GM19372 (cell line): ENCODE results near the gene NEUROD1.

Source experiments
- ATAC-seq: cut with Tn5 transposase; IDR thresholded peaks from one replicate; pipeline ENCODE4 v1.9.1; 2021; ENCODE audit warnings: mild to moderate bottlenecking, low read depth, moderate library complexity; ENCODE audit not compliant: unreplicated experiment

NEUROD1 gene

GRCh38 chr2:181680937-181681811 lies 857 bp upstream of the NEUROD1 start:
- no peak for ATAC-seq

GRCh38 chr2:181679544-181679979 lies 755 bp downstream of the NEUROD1 start:
- no peak for ATAC-seq

- no peak for ATAC-seq
Measured at GRCh38 chr2:181678861-181679543, 1.3 kb downstream of the NEUROD1 start.

GRCh38 chr2:181677912-181678586 lies 2.3 kb downstream of the NEUROD1 start:
- ATAC-seq: no peak

- no peak for ATAC-seq
Measured at GRCh38 chr2:181675254-181675653, 5.1 kb downstream of the NEUROD1 start.

DNA sequence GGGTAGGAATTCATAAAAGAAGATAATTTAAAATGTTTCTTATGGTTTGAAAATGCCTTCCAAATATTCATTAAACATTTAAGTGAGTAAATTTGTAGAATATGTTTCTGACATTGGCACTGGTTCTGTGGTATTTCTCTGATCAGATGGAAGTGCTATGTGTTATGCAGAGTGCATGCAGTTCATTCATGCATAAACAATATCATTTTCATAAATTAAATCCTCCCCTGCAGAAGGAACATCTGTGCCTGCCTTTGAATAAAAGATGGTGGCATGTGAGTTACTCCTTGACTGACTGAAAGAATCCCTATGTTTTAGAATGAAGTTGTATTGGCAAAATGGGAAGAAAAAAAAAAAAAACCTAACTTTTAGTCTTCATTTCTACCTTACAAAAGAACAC lies 5.9 kb downstream of the NEUROD1 start:
- ATAC-seq: no peak

GRCh38 chr2:181673173-181673572 lies 7.1 kb downstream of the NEUROD1 start:
- peak; percentile 27 for ATAC-seq

GRCh38 chr2:181672255-181673008 lies 7.9 kb downstream of the NEUROD1 start:
- peak; percentile 71 for ATAC-seq

- ATAC-seq: no peak
Measured at GRCh38 chr2:181670632-181671031, 9.7 kb downstream of the NEUROD1 start.

DNA sequence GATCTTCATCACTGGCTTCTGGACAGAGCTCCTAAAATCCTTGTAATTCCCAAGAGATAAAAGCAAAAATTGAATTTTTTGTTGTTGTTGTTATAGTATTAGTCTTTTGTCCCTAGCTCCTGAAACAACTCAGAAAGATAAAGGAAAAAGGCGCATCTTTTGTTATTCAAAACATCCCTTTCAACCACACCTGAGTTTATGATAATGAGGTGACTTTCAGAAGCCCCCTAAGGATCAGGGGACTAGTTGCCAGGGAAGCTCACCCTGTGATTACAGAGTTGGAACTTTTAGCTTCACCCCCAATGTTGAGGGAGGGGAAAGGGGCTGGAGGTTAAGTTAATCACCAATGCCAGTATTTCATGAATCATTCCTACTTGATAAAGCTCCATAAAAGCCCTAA lies 13.1 kb downstream of the NEUROD1 start:
- no peak for ATAC-seq

DNA sequence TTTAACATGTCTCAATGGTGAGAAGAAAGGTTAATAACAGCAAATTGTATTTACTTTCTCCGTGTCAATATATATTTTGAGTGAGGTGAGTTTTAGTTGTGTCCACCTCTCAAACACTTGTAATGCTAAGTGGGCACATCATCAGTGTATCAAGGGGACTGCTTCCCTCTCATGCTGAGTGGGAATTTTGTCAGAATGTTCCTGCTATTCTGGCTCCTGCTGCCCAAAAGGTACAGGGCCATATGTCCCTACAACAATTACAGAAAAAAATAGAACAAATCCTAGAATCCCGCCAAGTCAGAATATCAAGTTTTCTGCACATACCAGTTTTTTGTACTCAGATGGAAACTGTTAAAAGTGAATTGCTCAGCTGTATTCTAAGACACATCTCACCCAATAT lies 18.0 kb downstream of the NEUROD1 start:
- no peak for ATAC-seq

DNA sequence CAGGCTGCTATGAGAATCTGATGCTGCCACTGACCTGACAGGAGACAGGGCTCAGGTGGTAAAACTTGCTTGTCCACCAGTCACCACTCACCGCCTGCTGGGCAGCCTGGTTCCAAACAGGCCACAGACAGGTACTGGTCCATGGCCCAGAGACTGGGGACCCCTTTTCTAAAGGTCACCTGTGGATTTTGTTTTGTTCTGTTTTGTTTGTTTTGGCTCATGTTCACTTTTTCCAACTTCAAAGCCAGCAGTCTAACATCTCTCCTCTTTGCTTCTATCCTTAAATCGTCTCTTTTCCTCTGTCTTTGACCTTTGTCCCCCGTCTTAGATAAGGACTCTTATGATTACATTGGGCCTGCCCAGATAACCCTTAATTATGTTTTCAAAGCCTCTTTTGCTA lies 20.1 kb downstream of the NEUROD1 start:
- no peak for ATAC-seq

DNA sequence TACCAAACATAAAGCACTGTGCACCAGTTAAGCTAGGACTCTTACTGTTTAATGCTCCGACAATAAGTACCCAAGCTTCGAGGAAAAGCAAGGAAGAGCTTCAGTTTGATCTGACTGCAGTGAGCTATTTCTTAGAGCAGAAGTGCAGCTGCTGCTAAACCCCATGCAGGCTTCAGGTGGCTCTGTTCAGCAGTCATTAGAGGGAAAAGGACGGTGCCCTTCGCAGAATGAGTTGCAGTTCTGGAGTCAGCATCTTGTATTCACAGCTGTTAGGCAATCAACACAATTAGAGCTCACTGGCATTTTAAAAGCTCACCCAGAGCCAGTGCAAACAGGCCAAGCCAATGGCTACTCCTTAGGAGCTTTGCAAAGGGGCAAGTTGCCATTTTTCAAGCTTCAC lies 21.9 kb downstream of the NEUROD1 start:
- ATAC-seq: no peak

- no peak for ATAC-seq
Measured at GRCh38 chr2:181657379-181657778, 22.9 kb downstream of the NEUROD1 start.

DNA sequence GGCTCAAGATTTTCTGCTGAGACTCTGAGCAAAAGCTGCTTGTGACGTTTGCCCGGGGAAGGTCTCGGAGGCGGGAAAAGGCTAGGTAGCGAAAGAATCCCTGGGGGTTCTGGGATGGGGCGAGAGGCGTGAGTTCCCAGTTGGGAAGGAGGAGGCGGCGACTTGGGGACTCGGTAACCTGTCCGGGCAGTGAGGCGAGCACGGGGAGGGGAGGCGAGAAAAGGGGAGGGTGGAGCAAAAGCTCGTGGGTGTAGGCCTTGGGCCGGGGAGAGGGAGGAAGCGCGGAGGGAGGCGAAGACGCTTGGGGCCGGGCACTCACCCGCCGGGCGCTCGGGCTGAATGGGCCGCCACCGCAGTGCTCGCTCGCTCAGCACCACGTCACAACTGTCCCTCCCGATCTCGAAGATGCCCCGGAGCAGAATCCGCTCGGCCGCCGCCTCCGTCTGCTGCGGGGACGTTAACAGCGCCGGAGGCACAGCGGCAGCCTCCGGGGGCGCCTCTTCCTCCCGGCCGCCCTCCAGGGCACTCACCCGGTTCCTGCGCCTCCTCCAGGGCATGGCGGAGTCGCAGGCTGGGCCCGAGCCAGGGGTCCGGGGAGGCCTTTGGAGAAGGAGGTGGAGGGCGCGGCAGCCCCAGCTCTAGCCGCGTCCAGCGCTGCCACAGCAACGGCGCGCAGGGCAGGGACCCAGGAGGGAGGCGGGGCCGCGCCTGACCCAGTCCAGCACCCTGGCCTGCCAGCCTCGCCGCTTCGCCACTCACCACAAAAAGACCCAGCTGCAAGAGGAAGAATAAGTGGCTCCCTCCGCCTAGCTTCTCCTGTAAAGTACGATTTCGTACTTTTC lies 23.6 kb downstream of the NEUROD1 start, which contains the start of gene CERKL:
CERKL (minus strand) TSS at position 656 of the 842 bp plus-strand sequence; CDS start at position 557, 99 bp downstream.
- peak; percentile 89 for ATAC-seq

GRCh38 chr2:181655519-181655918 lies 24.8 kb downstream of the NEUROD1 start:
- ATAC-seq: no peak

GRCh38 chr2:181649436-181649979 lies 30.8 kb downstream of the NEUROD1 start:
- no peak for ATAC-seq

DNA sequence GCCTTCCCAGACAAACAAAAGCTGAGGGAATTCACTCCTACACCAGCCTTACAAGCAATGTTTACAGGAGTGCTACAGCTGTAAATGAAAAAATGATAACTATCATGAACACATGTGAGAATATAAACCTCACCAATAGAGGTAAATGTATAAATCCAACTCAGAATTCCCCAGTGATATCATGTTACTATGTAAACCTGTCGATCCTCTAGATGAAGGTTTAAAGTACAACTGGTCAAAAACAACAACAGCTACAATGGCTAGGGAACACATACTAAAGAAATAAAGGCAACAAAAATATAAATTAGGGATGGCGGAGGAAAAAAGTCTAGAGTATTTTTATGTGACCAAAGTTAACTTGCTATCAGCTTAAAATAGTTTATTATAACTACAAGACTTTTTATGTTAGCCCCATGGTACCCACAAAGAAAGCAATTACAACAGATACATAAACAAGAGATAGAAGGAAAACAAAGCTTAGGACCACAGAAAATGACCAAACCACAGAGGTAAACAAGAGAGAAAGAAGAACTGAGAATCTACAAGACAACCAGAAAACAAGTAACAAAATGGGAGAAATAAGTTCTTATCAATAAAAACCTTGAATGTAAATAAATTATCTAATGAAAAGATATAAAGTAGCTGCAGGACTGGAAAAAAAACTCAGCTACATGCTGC lies 31.7 kb downstream of the NEUROD1 start:
- peak; percentile 46 for ATAC-seq
